Measurements from ENCODE around the gene AFF2.

Gene AFF2

GRCh38 chrX:148940411-148940996, 440.1 kb downstream of the AFF2 start:
- DNase-seq: no peak

GRCh38 chrX:148942754-148943153, 442.3 kb downstream of the AFF2 start:
- no peak for DNase-seq

- DNase-seq: no peak
Measured at GRCh38 chrX:148947399-148947975, 447.1 kb downstream of the AFF2 start.

GRCh38 chrX:148956352-148956751, 455.9 kb downstream of the AFF2 start:
- no peak for DNase-seq

GRCh38 chrX:148958901-148959300, 458.5 kb downstream of the AFF2 start:
- DNase-seq: no peak

GRCh38 chrX:148960060-148960459, 459.6 kb downstream of the AFF2 start:
- DNase-seq: no peak

GRCh38 chrX:148961985-148962384, 461.6 kb downstream of the AFF2 start:
- no peak for DNase-seq

- DNase-seq: no peak
Measured at GRCh38 chrX:148976571-148977400, 476.4 kb downstream of the AFF2 start.

GRCh38 chrX:148979786-148980185, 479.4 kb downstream of the AFF2 start:
- DNase-seq: no peak

- no peak for DNase-seq
Measured at GRCh38 chrX:148984238-148984637, 483.8 kb downstream of the AFF2 start.

- DNase-seq: no peak
Measured at GRCh38 chrX:148991502-148991901, 491.1 kb downstream of the AFF2 start.

- DNase-seq: no peak
Measured at GRCh38 chrX:148995661-148996060, 495.2 kb downstream of the AFF2 start.

- no peak for DNase-seq
Measured at GRCh38 chrX:149002320-149002719, 501.9 kb downstream of the AFF2 start.

- no peak for DNase-seq
Measured at GRCh38 chrX:149003863-149004660, 503.6 kb downstream of the AFF2 start.

GRCh38 chrX:149004936-149005335, 504.5 kb downstream of the AFF2 start:
- no peak for DNase-seq

- no peak for DNase-seq
Measured at GRCh38 chrX:149006235-149006634, 505.8 kb downstream of the AFF2 start.

- no peak for DNase-seq
Measured at GRCh38 chrX:149007423-149007822, 507.0 kb downstream of the AFF2 start.

- DNase-seq: no peak
Measured at GRCh38 chrX:149010013-149010852, 509.8 kb downstream of the AFF2 start.

- no peak for DNase-seq
Measured at GRCh38 chrX:149010853-149011224, 510.4 kb downstream of the AFF2 start.

- no peak for DNase-seq
Measured at GRCh38 chrX:149013081-149013480, 512.7 kb downstream of the AFF2 start.

- DNase-seq: no peak
Measured at GRCh38 chrX:149021159-149021558, 520.7 kb downstream of the AFF2 start.

GRCh38 chrX:149022485-149022884, 522.1 kb downstream of the AFF2 start:
- no peak for DNase-seq
